Gastroesophageal sphincter (tissue), 3 donors: Measurements from ENCODE around the gene FTCD.

Experiments used
- CTCF ChIP-seq, 4 experiments: fragments of 200-600 bp in 2 of 4; fragments of 450-650 bp in 2 of 4; sonication (generic) in 1 of 4; IDR thresholded peaks; one replicate each; pipeline ENCODE4 v1.5.1; 2017 to 2019; ENCODE audit warnings: antibody characterized with exemption in 4 of 4, mild to moderate bottlenecking in 2 of 4, moderate library complexity in 2 of 4
- EP300 ChIP-seq: sonication (generic); formaldehyde crosslinking; IDR thresholded peaks from one replicate; pipeline ENCODE4 v1.6.1; 2017; ENCODE audit warnings: antibody characterized with exemption, mild to moderate bottlenecking
- POLR2A ChIP-seq, 2 donors: fragments of 450-650 bp; IDR thresholded peaks; one replicate each; pipeline ENCODE4 v1.6.1; 2017; ENCODE audit warnings: antibody characterized with exemption in 2 of 2, mild to moderate bottlenecking in 2 of 2, moderate library complexity in 1 of 2
- POLR2AphosphoS5 ChIP-seq: sonication (generic); formaldehyde crosslinking; IDR thresholded peaks from one replicate; pipeline ENCODE4 v1.6.1; 2017; ENCODE audit warnings: antibody characterized with exemption

GRCh38 chr21:46126309-46127238, 28.8 kb downstream of the FTCD start:
- TF ChIP-seq POLR2A (IDR thresholded peaks at IDR 0.05) (no peak), CTCF (IDR thresholded peaks at IDR 0.05) (no peak), EP300 (no peak), POLR2AphosphoS5 (no peak)
